8988T (cell line): ENCODE measurements around the gene RAPGEF3.

Experiments
- DNase-seq: peaks from one replicate; pipeline ENCODE4 v3.0.0; 2011

The RAPGEF3 gene

DNA sequence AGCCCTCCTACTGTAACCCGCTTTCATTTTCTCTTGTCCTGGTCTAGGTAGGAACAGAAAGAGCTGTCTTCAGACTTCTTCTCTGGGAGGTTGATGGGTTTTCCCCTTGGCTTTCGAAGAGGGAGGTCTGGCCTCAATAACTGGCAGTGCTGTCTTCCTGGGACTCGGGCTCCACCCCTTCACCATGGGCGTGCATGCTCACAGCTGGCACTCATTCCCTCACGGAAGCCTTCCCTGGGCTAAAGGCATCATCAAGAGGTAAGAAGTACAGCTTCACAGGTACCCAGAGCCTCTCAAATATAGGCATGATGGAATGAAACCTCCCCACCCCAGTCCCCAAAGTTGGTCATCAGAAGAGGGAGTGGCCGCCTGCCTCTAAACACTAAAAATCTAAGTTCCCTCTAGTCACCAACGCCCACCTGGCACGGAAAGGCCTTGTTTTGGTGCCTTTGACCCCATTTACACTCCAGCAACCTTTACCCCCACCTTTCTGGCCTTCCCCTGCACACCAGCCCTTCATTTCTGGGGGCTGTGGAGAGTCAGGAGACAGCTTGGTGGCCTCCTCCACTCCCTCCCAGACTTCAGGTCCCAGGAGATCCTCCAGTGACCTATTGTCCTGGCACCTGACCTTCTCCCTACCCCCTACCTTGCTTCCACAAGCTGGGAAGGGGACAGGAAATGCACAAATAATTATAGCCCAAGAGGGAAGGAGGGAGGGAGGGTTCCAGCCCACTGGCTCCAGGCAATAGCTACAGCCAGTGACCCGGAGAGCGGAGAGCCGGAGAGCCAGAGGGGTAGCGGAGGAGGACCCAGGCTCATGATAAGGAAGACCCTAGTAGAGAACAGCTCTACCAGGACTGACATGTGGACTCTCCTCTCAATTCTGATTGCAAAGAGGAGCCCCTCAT, 2.8 kb downstream of the RAPGEF3 start:
- no peak for DNase-seq

DNA sequence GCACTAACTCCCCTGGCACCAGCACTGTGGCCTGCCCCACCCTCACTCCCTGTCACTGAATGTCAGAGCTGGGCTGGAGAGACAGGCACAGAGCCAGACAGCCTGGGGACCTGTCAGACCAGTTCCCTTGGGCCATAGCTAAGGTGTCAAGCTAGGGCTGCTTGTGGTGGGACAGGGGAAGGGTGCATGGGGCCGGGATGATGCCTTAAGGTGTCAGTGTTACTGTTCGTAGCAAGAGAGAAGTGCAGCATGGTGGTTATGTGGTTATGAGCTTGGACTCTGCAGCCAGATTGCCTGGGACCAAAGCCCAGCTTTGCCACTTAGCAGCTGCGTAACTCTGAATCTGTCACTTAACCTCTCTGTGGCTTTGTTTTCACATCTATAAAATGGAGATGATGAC, 3.8 kb downstream of the RAPGEF3 start:
- DNase-seq = no peak

DNA sequence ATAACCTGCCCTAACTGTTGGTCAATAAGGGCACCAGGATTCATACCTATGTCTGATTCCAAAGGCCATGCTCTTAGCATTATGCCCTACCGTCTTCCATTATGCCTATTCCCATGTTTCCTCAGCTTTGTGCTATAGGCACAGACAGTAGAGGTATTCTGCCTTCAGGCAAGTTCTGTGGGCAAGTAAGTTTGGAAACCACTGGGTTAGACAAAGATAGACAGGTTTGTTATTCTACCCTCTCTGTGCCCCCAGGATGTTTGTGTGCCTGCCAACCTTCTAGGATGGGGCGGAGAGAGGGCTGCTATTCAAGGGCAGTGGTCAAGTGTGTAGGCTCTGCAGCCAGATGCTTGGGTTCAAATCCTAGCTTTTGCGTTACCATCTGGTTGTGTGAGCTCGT, 4.6 kb downstream of the RAPGEF3 start:
- DNase-seq = no peak

DNA sequence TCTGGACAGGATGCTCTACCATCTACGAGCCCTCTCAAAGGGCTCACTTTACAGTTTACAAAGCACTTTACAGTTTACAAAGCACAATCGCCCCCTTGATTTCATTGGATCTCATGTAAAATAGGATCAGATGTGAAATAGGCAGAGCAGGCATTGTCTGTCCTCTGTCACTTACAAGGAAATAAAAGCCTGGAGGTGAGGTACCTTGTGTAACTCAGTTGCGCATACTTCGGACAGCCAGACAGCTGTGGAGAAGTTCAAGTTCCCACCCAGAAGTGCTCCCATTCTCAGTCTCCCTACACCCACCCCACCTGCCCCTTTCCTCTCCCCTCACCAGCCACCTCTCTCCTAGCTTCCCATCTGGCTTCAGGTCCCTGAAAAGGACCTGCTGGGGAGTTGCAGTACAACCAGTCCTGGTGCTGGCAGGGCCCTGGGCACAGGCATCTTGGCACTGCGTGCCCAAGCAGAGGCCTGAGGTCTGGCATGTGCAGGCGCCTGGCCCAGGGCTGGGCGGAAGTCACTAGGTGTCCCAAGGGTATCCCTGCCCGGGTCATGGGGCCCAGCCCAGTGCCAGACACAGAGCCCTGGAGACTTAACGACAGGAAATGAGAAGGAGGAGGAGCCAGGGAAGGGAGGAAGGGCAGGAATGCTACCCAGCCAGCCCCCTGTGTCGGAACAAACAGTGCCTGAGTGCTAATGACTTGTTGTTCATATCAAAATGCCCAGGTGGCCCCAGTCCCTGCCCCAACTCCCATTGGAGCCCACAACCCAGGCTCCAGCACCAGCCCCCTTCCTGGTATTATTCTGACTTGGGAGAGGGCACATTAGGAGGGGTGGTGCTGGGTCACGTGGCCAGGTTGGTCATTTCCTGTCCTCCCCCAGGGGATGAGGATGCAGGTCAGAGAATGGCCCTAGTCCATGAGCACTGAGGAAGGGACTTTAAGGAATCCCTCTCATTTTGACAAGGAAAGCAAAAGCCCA, 5.4 kb downstream of the RAPGEF3 start:
- DNase-seq = no peak

DNA sequence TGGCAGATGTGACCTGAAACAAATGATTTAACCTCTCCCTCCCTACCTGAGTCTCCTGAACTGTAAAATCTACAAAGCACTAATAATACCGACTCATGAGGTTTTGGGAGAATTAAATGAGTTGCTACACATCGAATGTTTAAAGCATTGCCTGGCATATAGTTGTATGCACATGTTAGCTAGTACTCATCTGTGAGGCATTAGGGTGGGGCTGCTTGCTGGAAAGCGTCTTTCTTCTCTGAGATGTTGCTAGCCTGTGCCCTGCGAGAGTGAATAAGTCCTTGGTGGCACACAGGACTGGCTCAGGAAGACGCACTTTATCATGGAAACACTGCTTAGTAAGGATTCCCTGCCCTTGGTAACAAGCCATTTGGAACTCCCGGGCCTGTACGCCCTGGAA, 6.1 kb downstream of the RAPGEF3 start:
- no peak for DNase-seq

DNA sequence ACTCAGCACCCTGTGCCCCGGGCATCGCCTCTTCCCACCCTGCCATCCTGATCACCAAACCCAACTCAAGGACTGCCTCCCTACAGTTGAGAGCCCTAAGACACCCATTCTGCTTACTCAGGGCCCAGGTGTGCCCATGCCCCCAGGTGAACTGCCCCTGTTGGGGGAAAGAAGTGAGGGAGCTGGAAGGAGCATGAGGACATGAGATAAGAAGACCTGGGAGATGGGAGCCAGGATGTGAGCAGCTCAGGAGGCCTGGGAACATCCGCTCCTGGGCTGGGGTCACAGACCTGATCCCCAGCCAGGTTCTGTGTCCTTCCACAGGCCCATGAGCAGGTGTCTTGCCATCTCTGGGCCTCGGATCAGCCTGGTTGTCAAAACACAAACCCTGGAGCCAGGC, 6.6 kb downstream of the RAPGEF3 start:
- no peak for DNase-seq

DNA sequence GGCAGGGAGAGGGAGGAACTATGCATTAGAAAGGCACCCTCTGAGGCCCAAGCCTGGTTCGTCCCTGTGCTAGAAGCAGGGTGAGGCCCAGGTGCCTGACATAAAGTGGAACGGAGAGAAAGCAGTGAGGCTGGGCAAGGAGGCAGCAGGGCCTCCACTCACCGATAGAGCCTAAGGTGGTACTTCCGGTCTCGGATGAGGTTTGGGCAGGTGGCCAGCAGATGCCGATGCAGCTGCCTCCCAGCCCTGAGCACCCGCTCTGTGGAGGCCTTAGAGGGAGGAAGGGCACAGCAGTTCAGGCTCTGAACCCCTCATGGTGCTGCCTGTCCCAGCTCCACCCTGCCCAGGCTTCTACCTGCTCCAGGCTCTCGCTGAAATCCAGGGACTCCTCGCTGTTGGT, 7.1 kb downstream of the RAPGEF3 start:
- no peak for DNase-seq

DNA sequence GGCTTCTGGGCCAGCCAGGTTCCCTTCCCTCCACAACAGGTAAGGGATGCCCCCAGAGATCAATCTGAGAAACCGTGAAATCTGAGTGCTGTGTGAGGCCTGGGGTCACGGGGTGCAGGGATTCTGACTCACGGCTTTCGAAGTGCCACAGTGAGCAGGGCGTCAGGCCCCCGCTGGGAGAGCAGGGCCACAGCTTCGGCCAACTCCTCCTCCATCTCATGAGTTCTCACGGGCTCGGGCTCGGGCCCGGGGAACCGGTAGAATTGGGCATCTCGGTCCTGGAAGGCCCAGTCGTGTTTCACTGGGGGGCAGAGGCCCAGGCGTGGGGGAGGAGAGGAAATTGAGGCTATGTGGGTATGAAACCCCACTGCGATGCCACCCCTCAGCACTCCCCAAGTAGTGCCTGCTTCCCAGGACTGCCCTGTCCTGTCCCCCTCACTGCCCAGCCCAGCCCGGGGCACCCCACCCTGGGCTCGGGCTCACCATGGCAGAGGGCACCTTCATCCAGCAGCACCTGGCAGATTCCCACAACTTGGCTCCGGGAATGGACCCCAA, 7.7 kb downstream of the RAPGEF3 start:
- DNase-seq = no peak

DNA sequence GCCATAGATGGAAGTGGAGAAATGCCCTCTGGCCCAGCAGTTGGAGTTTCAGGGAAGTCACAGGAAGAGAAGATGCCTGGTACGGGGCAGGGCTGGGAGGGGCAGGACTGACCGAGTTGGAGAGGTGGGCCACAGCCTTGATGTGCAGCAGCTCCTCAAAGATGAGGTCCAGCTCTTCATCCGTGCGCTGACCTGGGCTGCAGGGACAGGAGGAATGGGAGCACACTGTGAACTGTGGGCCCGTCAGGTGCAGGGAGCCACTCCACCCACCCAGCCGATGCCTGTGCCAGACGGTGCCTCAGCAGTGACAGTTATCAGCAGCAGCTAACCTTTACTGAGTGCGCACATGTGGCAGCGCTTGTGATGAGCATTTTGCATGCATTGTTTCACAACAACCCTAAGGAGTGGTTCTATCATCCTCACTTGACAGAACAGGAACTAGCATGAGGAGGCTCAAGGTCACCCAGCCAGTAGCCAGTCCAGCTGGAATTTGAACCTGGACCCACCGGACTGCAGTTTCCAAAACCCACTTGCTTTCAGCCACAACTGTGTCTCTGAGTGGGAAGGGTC, 8.4 kb downstream of the RAPGEF3 start:
- no peak for DNase-seq

DNA sequence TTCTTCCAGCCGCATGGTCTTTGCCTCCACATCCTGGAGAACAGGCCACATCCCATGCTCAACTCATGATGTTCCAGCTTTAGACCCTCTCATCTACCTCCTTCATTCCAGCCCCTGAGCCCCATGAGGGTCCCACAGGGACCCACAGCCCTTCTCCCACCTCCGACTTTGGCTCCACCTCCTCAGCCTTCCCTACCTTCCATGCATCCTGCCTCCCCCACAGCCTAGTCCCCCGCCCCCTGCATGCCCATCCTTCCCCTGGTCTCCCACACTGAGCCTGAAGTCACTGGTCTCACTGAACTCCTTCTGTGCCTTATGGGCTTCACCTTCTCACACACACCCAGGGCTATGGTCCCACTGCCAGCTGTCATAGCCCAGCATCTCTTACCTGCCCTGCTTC, 9.8 kb downstream of the RAPGEF3 start:
- DNase-seq = no peak

DNA sequence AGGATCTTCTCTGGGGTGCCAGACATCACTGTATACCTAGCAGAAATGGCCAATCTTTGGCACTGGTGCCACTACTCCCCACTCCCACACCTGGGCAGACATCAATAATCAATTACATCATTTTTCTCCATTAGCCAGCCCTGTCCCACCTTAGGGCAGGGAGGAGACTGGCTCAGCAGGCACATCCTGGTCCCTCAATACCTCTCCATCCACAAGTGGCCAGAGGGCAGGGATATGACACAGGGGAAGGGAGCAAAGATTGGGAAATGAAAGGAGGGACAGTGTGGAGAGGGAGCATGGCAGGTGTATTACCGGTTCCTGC, 10.2 kb downstream of the RAPGEF3 start:
- no peak for DNase-seq

DNA sequence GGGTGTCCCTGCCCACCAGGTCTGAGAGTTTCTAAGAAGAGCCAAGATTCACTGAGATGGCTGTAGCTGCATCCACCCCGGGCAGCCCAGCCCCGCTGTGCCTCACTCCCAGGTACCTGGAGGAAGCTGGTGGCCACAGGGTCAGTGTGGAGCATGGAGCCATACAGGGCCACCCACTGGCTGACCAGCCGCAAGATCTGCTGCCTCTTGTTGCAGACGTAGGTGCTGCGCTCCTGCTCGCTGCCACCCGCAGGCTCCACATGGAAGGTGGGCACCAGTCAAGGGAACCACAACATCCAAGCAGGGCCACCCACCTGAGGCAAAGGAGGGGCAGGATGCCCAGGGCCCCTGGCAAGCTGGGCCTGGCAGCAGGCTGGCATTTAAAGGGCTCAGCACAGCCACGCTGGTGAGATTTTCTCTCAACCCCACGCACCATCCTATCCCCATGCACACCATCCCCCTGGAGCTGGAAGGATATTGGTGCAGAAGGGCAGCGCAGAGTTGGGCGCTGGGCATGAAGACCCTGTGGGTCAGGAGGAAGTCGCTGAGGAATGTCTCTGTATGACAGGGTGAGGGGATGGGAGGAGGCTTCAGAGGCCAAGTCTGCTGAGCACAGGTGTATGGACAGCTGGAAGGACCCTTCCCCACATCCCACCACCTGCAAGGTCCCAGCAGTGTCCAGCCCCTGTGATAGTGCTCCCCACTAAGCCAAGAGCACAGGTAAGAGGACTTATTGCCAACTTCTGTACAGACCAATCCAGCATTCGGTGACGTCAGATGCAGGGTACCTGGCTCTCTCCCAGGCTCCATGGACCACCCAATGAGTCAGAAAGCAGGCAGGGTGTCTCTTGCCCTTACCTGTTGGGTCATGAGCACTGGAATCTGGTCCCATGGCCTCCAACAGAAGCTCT, 10.8 kb downstream of the RAPGEF3 start:
- no peak for DNase-seq

DNA sequence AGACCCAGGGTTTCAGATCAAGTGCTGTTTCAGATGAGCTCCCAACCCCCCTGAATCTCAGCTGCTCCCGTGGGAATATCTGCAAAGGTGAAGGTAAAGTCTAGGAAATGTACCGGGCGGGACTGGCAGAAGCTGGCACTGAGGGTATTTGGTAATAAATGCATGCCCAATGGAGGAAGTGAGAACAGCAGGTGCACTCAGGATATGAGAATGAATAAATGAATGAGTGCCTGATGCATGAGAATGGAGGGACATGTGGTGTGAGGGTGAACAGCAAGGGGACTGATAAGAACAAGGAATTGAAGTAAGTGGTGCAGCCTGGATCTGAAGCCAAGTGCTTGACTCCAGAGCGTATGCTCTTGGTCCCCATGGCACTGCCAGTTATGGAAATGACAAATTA, 11.6 kb downstream of the RAPGEF3 start:
- no peak for DNase-seq

DNA sequence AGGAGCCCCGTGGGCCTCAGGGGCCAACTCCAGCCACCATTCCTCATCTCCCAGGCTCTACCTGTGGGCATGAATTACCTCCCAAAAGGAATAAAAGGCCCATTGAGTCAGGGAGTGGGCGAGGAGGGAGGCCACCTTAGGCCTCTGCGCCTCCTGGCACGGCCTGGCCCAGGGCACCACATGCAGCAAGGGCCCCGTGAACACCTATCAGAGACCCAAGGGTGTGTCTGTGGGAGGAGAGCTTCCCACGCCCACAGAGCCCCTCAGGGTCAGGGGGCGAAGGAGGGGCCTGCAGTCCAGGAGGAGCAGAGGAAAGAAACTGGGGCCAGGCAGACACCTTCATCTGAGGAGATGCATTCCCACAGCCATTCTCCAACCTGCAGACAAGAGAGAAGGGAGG, 12.2 kb downstream of the RAPGEF3 start:
- no peak for DNase-seq

DNA sequence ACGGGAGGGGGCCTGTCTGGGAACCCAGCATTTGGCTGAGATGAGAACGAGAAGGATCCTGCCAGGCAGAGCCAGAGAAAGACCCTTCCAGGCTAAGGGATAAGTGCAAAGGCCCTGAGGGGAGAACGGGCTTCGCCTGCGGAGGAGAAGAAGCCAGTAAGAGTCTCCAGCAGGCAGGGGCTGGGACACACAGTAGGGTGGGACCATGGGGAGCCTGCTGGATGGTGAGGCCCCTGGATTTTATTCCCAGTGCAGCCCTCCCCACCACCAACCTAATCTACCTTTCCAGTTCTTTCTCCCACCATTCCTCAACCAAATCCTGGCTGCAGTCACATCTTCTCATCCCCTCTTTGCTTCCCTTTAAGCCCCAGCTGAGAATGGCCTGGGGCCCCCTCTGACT, 12.6 kb downstream of the RAPGEF3 start:
- no peak for DNase-seq

DNA sequence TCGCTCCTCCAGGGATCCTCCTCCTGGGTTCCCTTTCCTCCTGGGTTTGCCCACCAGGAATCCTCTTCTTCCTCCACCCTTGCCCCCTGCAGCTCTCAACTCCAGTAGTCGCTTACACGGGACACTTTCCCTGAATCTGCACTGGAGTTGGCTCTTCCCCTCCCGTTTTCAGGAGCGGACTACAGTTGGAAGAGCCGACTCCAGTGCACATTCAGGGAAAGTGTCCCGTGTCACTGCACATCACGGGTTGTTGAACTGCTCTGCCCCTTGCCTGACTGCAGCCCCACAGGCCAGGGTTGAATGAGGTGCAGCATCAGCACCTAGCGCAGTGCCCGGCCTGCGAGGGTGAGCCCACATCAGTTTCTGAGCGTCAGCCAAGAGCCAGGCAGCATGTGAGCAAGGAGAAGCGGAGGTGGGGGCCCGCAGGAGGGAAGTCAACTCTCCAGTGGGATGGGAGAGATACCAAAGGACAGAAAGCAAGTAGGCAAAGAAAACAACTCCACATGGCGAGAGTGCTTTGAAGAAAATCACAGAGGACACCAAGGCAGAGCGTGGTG, 13.1 kb downstream of the RAPGEF3 start:
- DNase-seq = no peak

DNA sequence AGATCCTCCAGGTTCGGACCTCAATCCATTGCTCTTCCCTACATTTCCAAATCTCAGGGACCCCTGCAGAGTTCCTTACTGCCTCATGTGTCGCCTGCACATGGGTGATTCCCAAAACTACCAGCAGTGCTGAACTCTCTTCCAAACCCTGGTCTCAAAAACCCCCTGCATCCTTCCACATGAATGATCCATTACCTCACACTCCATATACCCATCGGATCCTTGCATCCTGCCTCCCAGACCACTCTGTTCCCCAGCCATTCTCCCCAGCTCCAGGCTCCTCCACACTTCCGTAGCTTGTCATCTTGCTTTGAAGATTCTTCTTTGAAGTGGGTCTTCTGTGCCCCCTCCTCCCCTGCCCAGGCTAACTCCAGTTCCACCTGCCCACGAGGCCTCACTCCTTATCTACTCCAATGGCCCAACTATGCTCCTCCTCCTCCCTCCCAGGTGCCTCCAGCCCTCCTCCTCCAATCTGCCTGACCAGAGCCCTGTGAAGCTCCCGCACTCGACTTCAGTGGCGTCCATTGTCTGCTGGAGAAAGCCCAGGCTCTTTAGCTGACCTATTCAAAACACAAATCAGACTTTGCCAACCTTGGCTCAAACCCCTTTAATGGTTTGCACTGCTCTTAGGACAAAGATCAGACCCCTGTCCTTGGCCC, 13.8 kb downstream of the RAPGEF3 start:
- DNase-seq = no peak

DNA sequence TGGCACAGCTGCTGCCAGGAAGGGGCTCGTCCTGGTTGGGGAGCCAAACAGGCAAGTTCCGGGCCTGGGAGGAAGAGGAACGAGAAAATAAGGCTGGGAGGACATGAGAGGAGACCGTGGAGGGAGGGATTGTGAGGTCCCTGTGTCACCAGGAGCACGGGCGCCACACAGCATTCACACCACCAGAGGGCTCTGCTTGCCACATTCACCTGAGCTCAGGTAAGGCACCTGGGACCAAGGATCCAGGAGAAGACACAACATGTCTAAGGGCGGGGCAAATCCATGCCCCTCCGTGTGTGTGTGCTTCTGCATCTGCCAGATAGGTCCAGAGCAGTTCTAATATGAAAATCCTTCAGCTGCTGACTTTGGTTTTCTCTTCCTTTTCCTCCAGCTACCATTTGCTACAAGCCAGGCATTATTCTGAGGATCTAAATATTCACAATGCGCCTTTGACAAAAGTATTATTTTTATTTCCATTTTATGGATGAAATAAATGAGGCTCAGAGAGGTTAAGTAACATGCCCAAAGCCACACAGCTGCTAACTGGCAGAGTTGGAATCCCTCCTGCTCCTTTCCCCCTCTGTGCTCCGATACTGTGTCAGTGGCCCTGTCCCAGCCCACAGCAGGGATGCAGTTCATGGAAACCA, 14.6 kb downstream of the RAPGEF3 start:
- DNase-seq = no peak

DNA sequence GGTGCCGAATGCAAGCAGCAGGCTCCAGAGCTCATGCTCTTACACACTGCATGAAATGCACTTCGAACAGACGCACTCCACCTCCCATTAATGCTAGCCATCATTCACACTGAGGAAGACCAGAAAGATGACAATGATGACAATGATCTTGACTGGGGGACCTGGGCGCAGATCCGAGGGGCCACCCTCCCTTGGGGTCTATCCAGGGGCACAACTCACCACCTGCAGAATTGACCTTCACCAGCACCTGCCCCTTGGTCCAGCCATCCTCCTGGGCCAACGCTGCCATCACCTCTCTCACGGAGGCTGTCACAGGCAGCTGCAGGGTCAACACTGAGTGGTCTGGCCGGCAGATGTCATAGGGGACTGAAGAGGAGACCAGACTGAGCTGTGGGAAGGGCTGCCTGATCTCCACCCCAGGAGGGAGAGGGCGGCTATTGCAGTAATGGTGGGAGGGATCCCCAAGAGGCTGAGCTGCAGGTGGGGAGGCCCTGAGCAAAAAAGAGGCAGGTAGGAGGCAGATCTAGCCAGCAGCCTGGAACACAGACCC, 15.3 kb downstream of the RAPGEF3 start:
- no peak for DNase-seq

DNA sequence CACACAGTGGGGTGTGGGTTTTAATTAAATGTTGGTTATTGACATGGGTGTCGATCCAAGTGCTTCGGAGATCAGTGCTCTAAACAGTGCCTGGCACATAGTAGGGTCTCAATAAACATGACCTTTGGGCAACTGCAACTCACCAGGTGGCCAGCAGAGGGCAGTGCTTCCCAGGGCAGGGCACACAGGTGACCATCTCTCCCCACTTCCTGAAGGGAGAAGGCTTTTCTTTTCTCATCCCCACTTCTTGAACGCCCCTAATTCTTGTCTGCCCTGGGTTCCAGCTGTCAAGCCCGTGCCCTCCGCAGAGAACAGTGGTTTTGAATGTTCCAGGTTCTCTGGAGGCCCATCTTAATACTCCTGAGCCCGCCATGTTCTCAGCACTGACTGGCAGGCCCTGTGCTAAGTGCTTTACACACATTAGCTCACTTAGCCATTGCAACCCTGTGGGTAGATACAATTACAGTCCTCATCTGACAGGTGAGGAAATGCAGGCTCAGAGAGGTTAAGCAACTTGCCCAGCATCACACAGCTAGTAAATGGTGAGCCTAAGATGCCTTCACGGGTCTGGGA, 16.3 kb downstream of the RAPGEF3 start:
- no peak for DNase-seq
